ENCODE measurements around the gene OR51D1. TPM values are rescaled to one million over a fixed set of nuclear protein-coding genes. Genes with fewer than 3 reads are reported as not detected.

The OR51D1 gene, protein sequence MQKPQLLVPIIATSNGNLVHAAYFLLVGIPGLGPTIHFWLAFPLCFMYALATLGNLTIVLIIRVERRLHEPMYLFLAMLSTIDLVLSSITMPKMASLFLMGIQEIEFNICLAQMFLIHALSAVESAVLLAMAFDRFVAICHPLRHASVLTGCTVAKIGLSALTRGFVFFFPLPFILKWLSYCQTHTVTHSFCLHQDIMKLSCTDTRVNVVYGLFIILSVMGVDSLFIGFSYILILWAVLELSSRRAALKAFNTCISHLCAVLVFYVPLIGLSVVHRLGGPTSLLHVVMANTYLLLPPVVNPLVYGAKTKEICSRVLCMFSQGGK
- total RNA-seq, result not detected

DNA sequence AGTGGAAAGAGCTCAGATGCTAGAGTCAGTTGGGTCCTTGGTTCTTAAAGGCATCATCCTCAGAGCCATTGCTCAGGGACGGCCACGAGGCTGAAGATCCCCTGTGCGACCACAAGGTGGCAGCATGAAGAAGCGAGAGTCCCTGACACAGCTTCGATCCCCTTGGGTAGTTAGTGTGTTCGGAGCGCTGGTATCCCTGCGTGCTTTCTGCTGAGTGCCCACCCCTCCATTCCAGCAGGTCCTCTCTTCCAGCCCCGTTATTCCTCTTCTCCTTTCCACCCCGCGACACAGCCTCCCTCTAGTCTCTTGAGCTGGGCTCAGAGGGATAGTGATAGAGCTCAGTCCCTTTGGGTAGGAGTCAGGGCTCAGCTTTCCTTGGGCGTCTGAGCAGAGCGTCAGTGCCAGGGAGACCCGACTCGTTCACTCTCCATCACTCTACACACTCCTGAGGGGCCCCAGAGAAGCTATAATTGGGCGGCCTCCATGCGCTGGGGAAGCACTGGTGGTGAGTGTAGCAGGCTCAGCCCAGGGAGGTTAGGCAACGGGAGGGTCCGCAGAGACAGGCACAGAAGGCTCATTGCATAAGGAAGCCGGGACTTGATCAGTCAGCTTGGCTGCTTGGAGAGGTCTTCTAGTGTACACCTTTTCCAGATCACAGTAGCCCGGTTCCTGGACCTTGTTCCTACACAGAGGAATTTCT, at the start of gene OR51D1:
Gene OR51D1, plus strand, starts transcription at position 516 of the 700 bp plus-strand sequence. CDS start 2,314 bp downstream, outside the sequence.
- Mint-ChIP-seq H3K36me3 (no peaks in the 10 kb centered on the region), H3K27ac (no peak within 1 kb of the TSS), H3K9me3 (no peaks in the 10 kb centered on the region)
- DNase-seq (ENCODE audit: low spot score in 2 of 2), result peak; percentile 64 to 77
- ATAC-seq, result peak; percentile 82 to 95

DNA sequence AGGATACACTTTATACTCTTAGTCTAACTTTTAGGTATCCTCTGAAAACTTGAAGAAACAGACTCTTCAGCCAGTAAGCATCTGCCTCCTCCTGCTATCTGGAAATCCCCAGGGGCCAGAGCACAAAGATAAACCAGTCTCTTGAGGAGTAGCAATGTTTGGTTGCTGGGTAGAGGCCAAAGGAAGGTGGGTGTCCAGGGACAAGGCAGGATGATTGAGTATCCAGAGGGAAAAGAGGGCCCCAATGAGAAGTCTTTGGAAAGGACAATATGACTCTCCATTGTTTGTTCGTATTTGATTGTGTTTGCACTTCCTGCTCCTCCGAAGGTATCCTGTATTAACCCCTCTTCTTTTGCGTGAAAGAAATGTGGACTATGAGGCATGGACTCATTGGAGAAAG, 48.3 kb upstream of the OR51D1 start:
- no peaks in the 10 kb centered on the region for H3K9me3 Mint-ChIP-seq
- no peaks in the 10 kb centered on the region for H3K36me3 Mint-ChIP-seq
- H3K27ac Mint-ChIP-seq, result no peak overlapping the region
- ATAC-seq (no peak), DNase-seq (ENCODE audit: low spot score in 2 of 2) (no peak)

DNA sequence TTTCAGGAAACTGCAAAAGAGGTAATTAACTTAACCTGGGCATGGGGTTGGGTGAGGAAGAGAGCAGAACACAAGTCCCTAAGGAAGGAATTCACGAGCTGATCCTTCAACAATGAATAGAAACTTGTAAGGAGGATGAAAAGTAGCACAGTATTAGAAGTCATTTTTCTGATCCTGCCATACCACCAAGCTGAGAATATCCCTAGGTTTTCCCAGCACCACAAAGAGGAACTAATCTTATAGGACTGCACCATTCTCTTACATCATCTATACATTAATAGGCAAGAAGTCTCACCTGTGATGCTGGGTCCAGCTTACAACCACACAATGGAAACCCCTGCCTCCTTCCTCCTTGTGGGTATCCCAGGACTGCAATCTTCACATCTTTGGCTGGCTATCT, 43.5 kb upstream of the OR51D1 start, which contains the start of gene OR52I1:
Gene OR52I1, plus strand, starts transcription at position 301 of the 400 bp plus-strand sequence. Its CDS starts 0 bp downstream, at position 301.
- no peaks in the 10 kb centered on the region for H3K9me3 Mint-ChIP-seq
- no peaks in the 10 kb centered on the region for H3K36me3 Mint-ChIP-seq
- no peak for ATAC-seq
- no peak within 1 kb of the TSS for H3K27ac Mint-ChIP-seq
- DNase-seq (ENCODE audit: low spot score in 2 of 2), result no peak

DNA sequence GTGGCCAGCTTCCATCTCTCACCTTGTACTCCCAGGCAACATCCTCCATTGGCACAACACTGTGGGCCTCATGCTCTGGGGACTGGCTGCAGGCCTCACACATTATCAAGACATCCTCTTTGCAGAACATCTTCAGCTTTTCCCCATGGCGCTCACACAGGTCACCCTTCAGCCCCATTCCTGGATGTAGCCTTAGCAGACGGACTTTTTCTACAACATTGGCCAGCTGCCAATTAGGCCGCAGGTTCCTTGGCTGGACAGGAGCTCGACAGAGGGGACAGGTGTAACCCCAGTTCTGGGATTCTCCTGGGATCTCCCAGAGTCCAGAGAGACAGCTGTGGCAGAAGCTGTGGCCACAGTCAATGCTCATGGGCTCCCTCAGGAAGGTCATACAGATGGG, 32.2 kb upstream of the OR51D1 start:
- DNase-seq (ENCODE audit: low spot score in 2 of 2) (no peak), ATAC-seq (no peak)
- Mint-ChIP-seq H3K36me3 (peaks cover 0 to 19% of the 10 kb centered on the region in 2 donors), H3K9me3 (peaks cover 3 to 8% of the 10 kb centered on the region in 2 donors), H3K27ac (no peak overlapping the region)

DNA sequence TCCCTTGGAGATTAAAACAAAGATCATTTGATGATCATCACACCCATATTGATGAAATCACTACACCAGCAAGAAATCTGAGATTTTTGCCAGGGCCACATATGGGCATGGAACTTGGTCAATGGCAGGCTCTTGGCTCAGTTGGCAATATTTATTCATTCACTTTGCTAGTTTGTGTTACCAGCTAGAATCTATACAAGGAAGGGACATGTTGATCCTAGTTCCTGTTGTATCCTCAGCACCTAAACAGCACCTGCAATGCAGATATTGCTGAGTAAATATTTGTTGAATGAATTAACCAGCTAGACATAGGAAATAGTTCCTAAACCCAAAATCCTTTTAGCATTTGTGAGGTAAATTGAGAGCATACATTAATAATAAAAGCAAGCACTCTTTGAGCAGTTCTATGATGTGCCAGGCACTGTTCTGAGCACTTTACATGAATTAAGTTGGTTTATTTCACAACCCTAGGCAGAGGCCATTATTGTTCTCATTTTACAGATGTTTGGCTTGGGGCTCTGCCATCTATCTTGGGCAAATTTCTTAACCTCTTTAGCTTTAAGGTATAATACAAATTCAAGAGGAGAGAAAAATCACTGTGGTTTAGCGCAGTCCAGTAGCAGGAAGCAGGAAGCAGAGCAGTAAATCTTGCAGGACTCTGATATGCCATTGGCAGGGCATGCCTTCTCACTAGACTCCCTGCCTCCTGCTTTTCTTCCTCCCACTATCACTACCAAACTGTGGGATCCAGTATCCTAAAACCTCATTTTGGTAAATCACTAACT, 30.9 kb upstream of the OR51D1 start:
- Mint-ChIP-seq H3K36me3 (peaks cover 0 to 19% of the 10 kb centered on the region in 2 donors), H3K9me3 (peaks cover 3 to 8% of the 10 kb centered on the region in 2 donors), H3K27ac (peak overlapping the region in 1 of 2 donors; percentile 88)
- no peak for DNase-seq (ENCODE audit: low spot score in 2 of 2)
- ATAC-seq, result no peak

DNA sequence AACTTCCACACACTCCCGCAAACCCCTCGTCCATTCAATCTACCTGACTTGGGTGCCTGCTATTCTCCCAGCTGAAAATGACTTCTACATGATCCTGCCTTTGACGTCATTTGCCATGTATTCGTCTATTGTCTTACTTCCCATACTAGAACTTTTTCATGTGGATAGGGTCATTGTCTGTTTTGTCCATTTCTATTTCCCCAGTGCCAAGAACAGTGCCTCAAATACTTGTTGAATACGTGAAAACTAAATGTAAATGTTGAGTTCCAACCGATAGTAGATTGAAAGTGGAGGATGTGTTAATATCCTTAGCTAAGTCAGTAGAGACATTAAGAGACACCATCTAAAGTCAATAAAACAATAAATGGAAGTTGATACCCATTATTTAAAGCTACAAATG, 30.2 kb upstream of the OR51D1 start:
- Mint-ChIP-seq H3K9me3 (peaks cover 3 to 8% of the 10 kb centered on the region in 2 donors), H3K27ac (peak overlapping the region; percentile 88 to 94), H3K36me3 (peaks cover 0 to 16% of the 10 kb centered on the region in 2 donors)
- ATAC-seq (no peak), DNase-seq (ENCODE audit: low spot score in 2 of 2) (no peak)

DNA sequence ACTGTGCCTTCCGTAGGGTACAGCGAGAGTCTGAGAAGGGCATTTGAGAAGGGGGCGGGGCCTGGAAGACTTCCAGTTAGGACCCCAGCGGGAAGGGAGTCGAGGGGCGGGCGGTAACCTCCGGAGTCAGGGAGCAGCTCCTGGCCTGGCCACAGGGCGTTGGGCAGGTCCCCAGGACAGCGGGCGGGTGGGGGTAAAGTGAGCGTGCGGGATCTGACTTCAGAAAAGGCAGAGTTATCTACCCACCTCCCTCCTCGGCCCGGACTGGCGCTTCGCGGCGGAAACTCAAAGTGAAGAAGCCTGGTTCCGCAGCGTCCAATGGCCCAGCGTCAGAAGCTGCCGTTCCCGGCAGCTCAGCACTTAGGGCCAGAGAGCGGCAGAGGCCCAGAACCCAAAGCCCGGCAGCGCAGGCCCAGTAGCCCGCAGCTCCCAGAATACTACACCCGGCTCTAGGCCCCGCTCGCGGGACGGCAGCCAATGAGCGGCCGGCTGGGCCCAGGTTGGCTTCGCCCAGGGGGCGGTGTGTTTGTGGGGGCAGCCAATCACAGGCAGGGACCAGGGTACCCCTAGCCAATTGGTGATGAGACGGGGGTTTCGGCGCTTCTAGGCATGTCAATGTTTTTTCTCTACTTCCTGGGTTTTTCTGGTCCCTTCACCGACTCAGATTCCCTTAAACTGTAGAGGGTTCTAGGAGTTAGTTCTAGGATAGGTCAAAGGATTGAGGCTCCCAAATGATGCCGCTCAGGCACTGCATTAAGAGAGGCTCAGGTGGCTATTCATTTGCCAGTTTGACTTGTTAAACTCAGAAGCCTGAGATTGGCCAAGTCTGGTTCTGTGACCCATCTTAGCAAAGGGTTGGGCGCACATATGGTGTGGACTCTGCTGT, 29.3 kb upstream of the OR51D1 start, which contains the start of gene TRIM68:
Gene TRIM68, minus strand, starts transcription at position 451 of the 886 bp plus-strand sequence. CDS start 2,727 bp downstream, outside the sequence.
- H3K27ac Mint-ChIP-seq, result peak within 1 kb of the TSS; percentile 88 to 94
- peaks cover 0 to 13% of the 10 kb centered on the region in 2 donors for H3K36me3 Mint-ChIP-seq
- peaks cover 3 to 8% of the 10 kb centered on the region in 2 donors for H3K9me3 Mint-ChIP-seq
- ATAC-seq (peak; percentile 100), DNase-seq (ENCODE audit: low spot score in 2 of 2) (peak; percentile 93 to 95)

DNA sequence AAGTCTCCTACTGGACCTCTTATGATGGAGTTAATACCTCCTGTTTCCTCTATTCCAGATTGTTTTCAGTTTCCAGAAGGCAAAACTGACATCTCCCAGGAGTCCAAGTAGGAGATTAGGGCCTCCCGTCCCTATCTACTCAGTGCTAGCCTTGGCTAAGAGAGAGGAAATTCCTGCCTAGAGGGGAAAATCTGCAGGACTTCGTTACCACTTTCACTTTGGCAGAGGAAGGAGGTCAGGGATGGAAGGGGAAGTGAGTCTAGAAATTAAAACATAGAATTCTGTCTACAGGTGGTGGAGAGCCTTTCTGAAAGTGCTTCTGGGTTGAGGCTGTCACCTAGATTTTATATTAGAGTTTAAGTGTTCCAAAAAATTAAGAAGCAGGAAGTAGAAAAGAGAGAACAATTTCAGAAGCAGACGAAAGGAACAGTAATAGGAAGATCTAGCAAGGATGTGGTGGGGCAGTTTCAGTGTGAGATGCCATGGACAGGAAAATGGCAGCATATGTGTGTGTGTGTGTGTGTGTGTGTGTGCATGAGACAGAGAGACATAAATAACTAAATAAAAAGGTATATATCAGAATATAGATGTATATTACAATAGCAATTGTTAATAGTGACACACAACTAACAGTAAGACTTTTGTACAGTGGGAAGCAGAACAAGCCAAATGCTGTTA, 26.9 kb upstream of the OR51D1 start:
- DNase-seq (ENCODE audit: low spot score in 2 of 2) (peak in 1 of 2 donors; percentile 11), ATAC-seq (no peak)

DNA sequence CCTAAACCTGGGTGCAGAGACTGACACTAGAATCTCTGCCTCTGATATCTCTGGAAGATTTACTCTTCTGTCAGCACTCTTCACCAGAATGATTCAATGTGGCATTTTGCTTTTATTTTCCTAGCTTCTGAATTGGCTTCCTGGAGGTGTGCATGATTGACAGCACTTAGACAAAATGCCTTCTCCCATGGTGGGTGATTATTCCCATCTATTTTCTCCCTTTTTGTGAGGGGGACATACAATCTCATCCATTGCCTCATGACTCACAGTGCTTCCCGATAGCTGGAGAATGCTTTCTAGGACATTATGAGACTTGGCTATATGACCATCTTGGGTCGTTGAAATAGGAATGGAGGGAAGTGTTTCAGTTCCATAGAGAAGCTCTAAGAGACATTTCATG, 25.3 kb upstream of the OR51D1 start:
- no peak overlapping the region for H3K27ac Mint-ChIP-seq
- no peak for DNase-seq (ENCODE audit: low spot score in 2 of 2)
- peaks cover 3 to 11% of the 10 kb centered on the region in 2 donors for H3K9me3 Mint-ChIP-seq
- H3K36me3 Mint-ChIP-seq, result peaks cover 0 to 13% of the 10 kb centered on the region in 2 donors
- ATAC-seq, result no peak

More for the DNA sequence above, 26.9 kb upstream of the OR51D1 start:
- Mint-ChIP-seq H3K27ac (peak overlapping the region in 1 of 2 donors; percentile 88), H3K36me3 (peaks cover 0 to 13% of the 10 kb centered on the region in 2 donors), H3K9me3 (peaks cover 3 to 8% of the 10 kb centered on the region in 2 donors)

DNA sequence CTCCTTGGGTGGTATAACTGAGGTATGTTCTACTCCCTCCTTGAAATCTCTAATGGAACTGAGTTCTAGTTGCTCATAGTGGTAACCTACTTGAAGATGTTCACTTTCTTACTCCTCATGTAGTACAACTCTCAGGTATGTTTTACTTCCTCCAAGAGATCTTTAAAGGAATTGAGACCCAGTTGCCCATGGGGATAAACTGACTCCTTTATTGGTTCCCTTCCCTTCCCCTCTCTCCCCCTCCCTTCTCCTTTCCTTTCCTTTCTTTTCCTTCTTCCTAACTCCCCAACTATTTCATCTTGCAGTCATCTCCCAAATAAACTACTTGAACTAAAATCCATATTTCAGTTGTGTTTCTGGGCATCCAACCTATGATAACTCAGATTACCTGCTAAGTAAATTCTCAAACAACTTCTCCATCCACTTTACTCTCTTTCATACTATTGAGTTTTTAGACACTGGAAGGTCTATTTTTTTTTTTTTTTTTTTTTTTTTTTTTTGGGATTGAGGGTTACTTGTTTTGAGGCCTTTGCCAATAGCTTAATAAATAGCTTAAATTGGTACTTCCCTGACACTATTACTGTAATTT, 21.3 kb upstream of the OR51D1 start:
- ATAC-seq (no peak), DNase-seq (ENCODE audit: low spot score in 2 of 2) (no peak)
- Mint-ChIP-seq H3K36me3 (no peaks in the 10 kb centered on the region), H3K9me3 (peaks cover 0 to 4% of the 10 kb centered on the region in 2 donors), H3K27ac (no peak overlapping the region)

DNA sequence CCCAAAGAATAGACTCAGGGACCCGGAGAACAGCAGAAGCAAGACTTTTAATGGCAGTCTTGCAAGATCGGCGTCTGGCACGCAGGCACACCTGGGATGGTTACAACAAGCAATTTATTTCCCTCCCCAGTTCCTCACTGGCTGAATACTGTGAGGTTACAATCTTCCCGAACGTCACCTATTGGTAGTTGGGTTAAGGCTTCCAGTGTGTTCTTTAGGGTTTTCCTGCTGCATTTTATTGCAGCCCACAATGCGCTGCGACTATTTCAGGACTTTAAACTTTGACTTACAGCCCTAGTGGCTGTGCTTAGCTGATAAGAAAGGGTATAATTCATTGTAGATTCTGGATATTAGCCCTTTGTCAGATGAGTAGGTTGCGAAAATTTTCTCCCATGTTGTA, 17.8 kb upstream of the OR51D1 start:
- Mint-ChIP-seq H3K36me3 (no peaks in the 10 kb centered on the region), H3K9me3 (peaks cover 0 to 4% of the 10 kb centered on the region in 2 donors), H3K27ac (no peak overlapping the region)
- DNase-seq (ENCODE audit: low spot score in 2 of 2) (no peak), ATAC-seq (no peak)

DNA sequence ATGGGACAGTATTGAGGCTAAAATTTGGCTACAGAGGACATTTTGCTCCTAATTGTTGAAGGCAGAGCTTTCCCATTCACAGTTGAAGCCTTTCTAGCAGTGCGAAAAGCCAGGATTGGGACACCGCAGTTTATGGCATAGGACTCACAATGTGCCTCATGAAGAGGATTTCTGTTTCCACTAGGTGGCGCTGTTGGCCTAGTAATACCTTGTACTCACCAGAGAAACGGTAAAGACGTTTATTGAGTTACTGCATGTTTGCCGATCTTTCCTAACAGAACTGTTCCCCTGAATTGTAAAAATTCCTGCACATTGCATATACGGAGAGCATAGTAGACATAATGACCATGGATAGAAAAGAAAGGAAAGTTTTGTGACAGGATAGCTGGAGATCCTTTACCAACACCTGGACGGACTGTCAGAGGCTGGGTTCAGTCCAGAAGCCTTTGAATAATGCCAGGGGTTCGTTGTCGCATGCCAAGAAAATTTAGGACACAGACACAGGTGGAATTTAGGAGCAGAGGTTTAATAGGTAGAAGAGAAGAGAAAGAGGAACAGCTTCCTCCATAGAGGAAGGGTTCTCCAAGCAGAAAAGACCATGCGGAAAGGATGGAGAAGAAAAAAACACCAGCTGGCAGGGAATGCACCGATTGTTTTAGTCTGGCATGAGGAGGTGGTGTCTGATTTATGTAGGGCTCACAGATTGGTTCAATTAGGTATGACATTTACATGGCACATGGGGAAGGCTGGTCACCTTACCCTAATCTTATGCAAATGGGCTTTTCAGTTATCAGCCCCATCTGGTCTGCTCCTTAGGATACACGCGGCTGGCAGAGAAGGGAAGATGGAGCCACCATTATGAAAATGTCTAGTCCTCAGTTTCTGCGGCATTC, 10.8 kb upstream of the OR51D1 start:
- peak in 1 of 2 donors; percentile 74 for DNase-seq (ENCODE audit: low spot score in 2 of 2)
- peak; percentile 67 to 68 for ATAC-seq
- H3K27ac Mint-ChIP-seq, result no peak overlapping the region
- peaks cover 6 to 9% of the 10 kb centered on the region in 2 donors for H3K9me3 Mint-ChIP-seq
- peaks cover 6 to 23% of the 10 kb centered on the region in 2 donors for H3K36me3 Mint-ChIP-seq

DNA sequence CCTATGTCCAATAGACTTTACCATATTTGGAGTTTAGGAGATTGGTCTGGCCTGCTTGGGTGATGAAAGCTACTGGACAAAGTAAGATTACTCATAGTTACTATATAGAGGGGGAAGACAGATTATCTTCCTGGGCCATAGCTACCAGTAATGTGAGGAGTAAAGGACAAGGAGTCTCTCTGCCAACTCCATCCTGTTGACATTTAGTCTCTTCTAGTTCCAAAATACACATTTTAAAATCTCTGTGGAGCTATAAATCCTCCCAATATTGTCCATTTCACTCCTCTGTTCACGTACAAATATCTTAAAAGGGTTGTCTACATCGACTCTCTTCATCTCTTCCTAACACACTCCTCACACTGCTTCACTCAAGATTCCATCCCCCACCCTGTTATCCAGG, 1.1 kb upstream of the OR51D1 start:
- ATAC-seq (no peak), DNase-seq (ENCODE audit: low spot score in 2 of 2) (no peak)
- Mint-ChIP-seq H3K27ac (no peak overlapping the region), H3K9me3 (no peaks in the 10 kb centered on the region), H3K36me3 (no peaks in the 10 kb centered on the region)

DNA sequence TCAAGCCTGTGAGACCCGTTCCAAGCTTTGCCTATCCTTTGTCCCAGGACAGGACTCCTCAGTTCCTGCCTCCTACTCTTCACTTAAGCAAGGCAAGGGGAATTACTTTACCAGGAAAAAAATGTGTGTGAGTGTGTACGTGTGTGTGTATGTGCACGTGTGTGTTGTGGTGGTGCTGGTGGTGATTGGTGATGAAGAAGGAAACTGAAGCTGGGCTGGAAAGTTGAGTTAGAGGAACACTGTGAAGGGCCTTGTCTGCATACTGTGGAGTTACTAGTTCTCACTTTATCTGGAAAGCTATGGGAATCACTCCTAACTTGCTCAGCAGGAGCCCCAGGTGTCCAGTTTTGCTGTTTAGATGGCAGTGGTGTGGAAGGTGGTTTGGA, 378 bp downstream of the OR51D1 start:
- no peaks in the 10 kb centered on the region for H3K36me3 Mint-ChIP-seq
- no peak for ATAC-seq
- H3K27ac Mint-ChIP-seq, result no peak overlapping the region
- DNase-seq (ENCODE audit: low spot score in 2 of 2), result no peak
- H3K9me3 Mint-ChIP-seq, result no peaks in the 10 kb centered on the region

All from activated naive CD4-positive, alpha-beta T cell treated with anti-CD3 and anti-CD28 coated beads, Interleukin-2, amount 50 U/mL, for 72 hours (primary cell).